Measurements from ENCODE around the gene PNMA8B. TPM values are rescaled to one million over a fixed set of nuclear protein-coding genes. Genes with fewer than 3 reads are reported as not detected.

PNMA8B gene
- total and polyA plus RNA-seq, 2 experiments from 2014 or later: 0.50 to 1.0 TPM

GRCh38 chr19:46533078-46533620 lies 37.5 kb upstream of the PNMA8B start:
- Histone ChIP-seq H3K27ac (no peak overlapping the region), H3K4me3 (no peak overlapping the region), H3K36me3 (replicated peaks; ENCODE audit: insufficient read depth, low read depth) (no peaks in the 10 kb centered on the region), H4K20me1 (ENCODE audit: insufficient read depth, poor library complexity, severe bottlenecking) (no peaks in the 10 kb centered on the region), H3K9me3 (ENCODE audit: low read depth) (no peaks in the 10 kb centered on the region), H2AFZ (no peak overlapping the region), H3K27me3 (no peaks in the 10 kb centered on the region), H3K9me2 (replicated peaks; ENCODE audit: insufficient read depth) (no peaks in the 10 kb centered on the region), H3K4me1 (ENCODE audit: insufficient read depth) (no peaks in the 10 kb centered on the region), H3K79me2 (no peaks in the 10 kb centered on the region), H3K4me2 (no peak overlapping the region)
- no peak for DNase-seq (ENCODE audit: low spot score)
- TF ChIP-seq EZH2 (IDR thresholded peaks at IDR 0.05; ENCODE audit: borderline replicate concordance) (no peak), CTCF (IDR thresholded peaks at IDR 0.05; ENCODE audit: poor library complexity) (no peak), EZH2phosphoT487 (IDR thresholded peaks at IDR 0.05; ENCODE audit: low read depth, severe bottlenecking, unreplicated experiment) (no peak)
- 70% methylated on average over 12 of the region's 12 CpGs for WGBS (ENCODE audit: low lambda C conversion rate, missing lambda C conversion rate)

GRCh38 chr19:46530636-46531035 lies 35.0 kb upstream of the PNMA8B start:
- no peaks in the 10 kb centered on the region for H3K9me2 ChIP-seq (replicated peaks; ENCODE audit: insufficient read depth)
- TF ChIP-seq CTCF (IDR thresholded peaks at IDR 0.05; ENCODE audit: poor library complexity) (no peak), EZH2phosphoT487 (IDR thresholded peaks at IDR 0.05; ENCODE audit: low read depth, severe bottlenecking, unreplicated experiment) (no peak), EZH2 (IDR thresholded peaks at IDR 0.05; ENCODE audit: borderline replicate concordance) (no peak)
- H3K79me2 ChIP-seq: no peaks in the 10 kb centered on the region
- no peaks in the 10 kb centered on the region for H3K4me1 ChIP-seq (ENCODE audit: insufficient read depth)
- no peak overlapping the region for H2AFZ ChIP-seq
- H3K27ac ChIP-seq: no peak overlapping the region
- no peaks in the 10 kb centered on the region for H4K20me1 ChIP-seq (ENCODE audit: insufficient read depth, poor library complexity, severe bottlenecking)
- H3K36me3 ChIP-seq (replicated peaks; ENCODE audit: insufficient read depth, low read depth): no peaks in the 10 kb centered on the region
- H3K27me3 ChIP-seq: no peaks in the 10 kb centered on the region
- no peak overlapping the region for H3K4me3 ChIP-seq
- 69% methylated on average over 1 of the region's 1 CpG for WGBS (ENCODE audit: low lambda C conversion rate, missing lambda C conversion rate)
- no peak for DNase-seq (ENCODE audit: low spot score)
- H3K4me2 ChIP-seq: no peak overlapping the region
- no peaks in the 10 kb centered on the region for H3K9me3 ChIP-seq (ENCODE audit: low read depth)

- Histone ChIP-seq H3K36me3 (replicated peaks; ENCODE audit: insufficient read depth, low read depth) (no peaks in the 10 kb centered on the region), H2AFZ (no peak overlapping the region)
Observed at GRCh38 chr19:46529622-46530451, 34.2 kb upstream of the PNMA8B start.

More at GRCh38 chr19:46529622-46530451, 34.2 kb upstream of the PNMA8B start:
- Histone ChIP-seq H3K9me2 (replicated peaks; ENCODE audit: insufficient read depth) (no peaks in the 10 kb centered on the region), H3K4me3 (no peak overlapping the region), H3K27me3 (no peaks in the 10 kb centered on the region), H3K9me3 (ENCODE audit: low read depth) (no peaks in the 10 kb centered on the region), H3K27ac (no peak overlapping the region), H4K20me1 (ENCODE audit: insufficient read depth, poor library complexity, severe bottlenecking) (no peaks in the 10 kb centered on the region), H3K4me2 (no peak overlapping the region), H3K79me2 (no peaks in the 10 kb centered on the region), H3K4me1 (ENCODE audit: insufficient read depth) (no peaks in the 10 kb centered on the region)
- TF ChIP-seq CTCF (IDR thresholded peaks at IDR 0.05; ENCODE audit: poor library complexity): peak; percentile 95
- TF ChIP-seq EZH2phosphoT487 (IDR thresholded peaks at IDR 0.05; ENCODE audit: low read depth, severe bottlenecking, unreplicated experiment): no peak
- peak; percentile 62 for DNase-seq (ENCODE audit: low spot score)
- 21% methylated on average over 13 of the region's 13 CpGs for WGBS (ENCODE audit: low lambda C conversion rate, missing lambda C conversion rate)
